ENCODE results near the gene PPFIA1.
"Not testable (repeated sequence)": the region's sequence is repeated elsewhere in the genome, so short reads cannot be mapped to it uniquely, and the experiment has no call there.

The PPFIA1 gene

GRCh38 chr11:70250876-70251658 lies 19.4 kb upstream of the PPFIA1 start:
- FAIRE-seq (no peak), DNase-seq (ENCODE audit: low spot score) (no peak)

GRCh38 chr11:70251659-70252321 lies 18.7 kb upstream of the PPFIA1 start:
- DNase-seq (ENCODE audit: low spot score) = peak; percentile 78
- no peak for FAIRE-seq

- FAIRE-seq (no peak), DNase-seq (ENCODE audit: low spot score) (no peak)
These were observed 17.6 kb upstream of the PPFIA1 start for GRCh38 chr11:70252844-70253243.

GRCh38 chr11:70255477-70256116 lies 14.9 kb upstream of the PPFIA1 start:
- DNase-seq (ENCODE audit: low spot score) (no peak), FAIRE-seq (no peak)

- not testable (repeated sequence) for DNase-seq (ENCODE audit: low spot score); FAIRE-seq
These were observed 11.4 kb upstream of the PPFIA1 start for GRCh38 chr11:70259077-70259476.

GRCh38 chr11:70262951-70263350 lies 7.5 kb upstream of the PPFIA1 start:
- DNase-seq (ENCODE audit: low spot score) (no peak), FAIRE-seq (no peak)

- FAIRE-seq (no peak), DNase-seq (ENCODE audit: low spot score) (no peak)
These were observed 7.1 kb upstream of the PPFIA1 start for GRCh38 chr11:70263363-70263762.

- no peak for DNase-seq (ENCODE audit: low spot score)
- no peak for FAIRE-seq
These were observed 5.1 kb upstream of the PPFIA1 start for GRCh38 chr11:70265341-70265740.

GRCh38 chr11:70267405-70267950 lies 3.0 kb upstream of the PPFIA1 start:
- DNase-seq (ENCODE audit: low spot score) (no peak), FAIRE-seq (no peak)

GRCh38 chr11:70268526-70268925 lies 2.0 kb upstream of the PPFIA1 start:
- no peak for FAIRE-seq
- DNase-seq (ENCODE audit: low spot score) = no peak

GRCh38 chr11:70270877-70271648 lies 573 bp downstream of the PPFIA1 start:
- DNase-seq (ENCODE audit: low spot score) (peak; percentile 51), FAIRE-seq (no peak)

GRCh38 chr11:70271649-70271953 lies 1.1 kb downstream of the PPFIA1 start:
- DNase-seq (ENCODE audit: low spot score) (no peak), FAIRE-seq (no peak)

GRCh38 chr11:70272009-70272408 lies 1.5 kb downstream of the PPFIA1 start:
- DNase-seq (ENCODE audit: low spot score) = no peak

GRCh38 chr11:70278994-70279393 lies 8.5 kb downstream of the PPFIA1 start:
- FAIRE-seq (no peak), DNase-seq (ENCODE audit: low spot score) (no peak)

More at GRCh38 chr11:70272009-70272408, 1.5 kb downstream of the PPFIA1 start:
- FAIRE-seq = no peak

GRCh38 chr11:70281156-70281609 lies 10.7 kb downstream of the PPFIA1 start:
- FAIRE-seq (no peak), DNase-seq (ENCODE audit: low spot score) (no peak)

- no peak for DNase-seq (ENCODE audit: low spot score)
- no peak for FAIRE-seq
These were observed 11.5 kb downstream of the PPFIA1 start for GRCh38 chr11:70282012-70282411.

- DNase-seq (ENCODE audit: low spot score) (no peak), FAIRE-seq (no peak)
These were observed 18.2 kb downstream of the PPFIA1 start for GRCh38 chr11:70288721-70289120.

GRCh38 chr11:70289582-70289981 lies 19.1 kb downstream of the PPFIA1 start:
- FAIRE-seq (no peak), DNase-seq (ENCODE audit: low spot score) (no peak)

- FAIRE-seq (no peak), DNase-seq (ENCODE audit: low spot score) (no peak)
These were observed 20.0 kb downstream of the PPFIA1 start for GRCh38 chr11:70290361-70291065.

- FAIRE-seq = no peak
These were observed 21.7 kb downstream of the PPFIA1 start for GRCh38 chr11:70292166-70292565.

GRCh38 chr11:70292863-70293262 lies 22.4 kb downstream of the PPFIA1 start:
- no peak for FAIRE-seq

More at GRCh38 chr11:70292166-70292565, 21.7 kb downstream of the PPFIA1 start:
- no peak for DNase-seq (ENCODE audit: low spot score)

More at GRCh38 chr11:70292863-70293262, 22.4 kb downstream of the PPFIA1 start:
- no peak for DNase-seq (ENCODE audit: low spot score)

Measured in urothelium cell line (cell line).